GM21825 (cell line): Measurements from ENCODE around the gene TERB2.
"Not testable (repeated sequence)": the region's sequence is repeated elsewhere in the genome, so short reads cannot be mapped to it uniquely, and the experiment has no call there.

Experiments
- ATAC-seq: cut with Tn5 transposase; IDR thresholded peaks from one replicate; pipeline ENCODE4 v1.9.1; 2021; ENCODE audit warnings: mild to moderate bottlenecking, moderate library complexity; ENCODE audit not compliant: unreplicated experiment

Gene TERB2, protein sequence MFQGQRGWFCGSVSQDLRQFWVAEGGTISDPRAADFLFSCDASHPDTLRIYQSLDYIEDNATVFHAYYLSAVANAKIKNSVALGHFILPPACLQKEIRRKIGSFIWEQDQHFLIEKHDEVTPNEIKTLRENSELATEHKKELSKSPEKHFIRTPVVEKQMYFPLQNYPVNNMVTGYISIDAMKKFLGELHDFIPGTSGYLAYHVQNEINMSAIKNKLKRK

DNA sequence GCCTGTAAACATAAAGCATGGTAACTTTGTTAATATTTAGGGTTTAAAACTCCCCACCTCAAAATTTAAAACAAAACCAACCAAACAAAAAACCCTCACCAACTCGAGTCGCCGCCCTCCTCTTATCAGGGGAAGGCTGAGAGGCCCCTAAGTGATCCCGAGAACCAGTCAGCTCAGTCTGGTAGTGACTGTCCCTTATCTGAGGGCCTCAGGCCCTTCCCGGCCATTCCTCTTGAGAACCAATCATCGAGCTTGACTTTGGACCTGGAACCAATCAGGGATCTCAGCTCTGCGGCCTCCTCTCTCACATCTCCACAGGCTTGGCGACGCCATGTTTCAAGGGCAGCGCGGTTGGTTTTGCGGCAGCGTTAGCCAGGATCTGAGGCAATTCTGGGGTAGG is at the start of gene TERB2:
TERB2 (plus strand) TSS at position 300 of the 400 bp plus-strand sequence; CDS start at position 332, 32 bp downstream.
- ATAC-seq = no peak

DNA sequence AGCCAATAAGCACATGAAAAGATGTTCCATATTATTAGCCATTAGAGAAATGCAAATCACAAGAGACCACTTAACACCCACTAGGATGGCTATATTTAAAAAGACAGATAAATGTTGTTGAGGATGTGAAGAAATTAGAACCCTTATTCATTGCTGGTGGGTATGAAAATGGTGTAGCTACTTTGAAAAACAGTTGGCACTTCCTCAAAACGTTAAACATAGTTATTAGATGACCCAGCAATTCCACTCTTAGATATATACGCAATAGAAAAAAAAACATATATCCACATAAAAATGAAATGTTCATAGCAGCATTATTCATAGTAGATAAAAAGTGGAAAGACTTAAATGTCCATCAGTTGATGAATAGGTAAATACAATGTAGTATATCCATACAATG is 47.1 kb upstream of the TERB2 start:
- no peak for ATAC-seq

DNA sequence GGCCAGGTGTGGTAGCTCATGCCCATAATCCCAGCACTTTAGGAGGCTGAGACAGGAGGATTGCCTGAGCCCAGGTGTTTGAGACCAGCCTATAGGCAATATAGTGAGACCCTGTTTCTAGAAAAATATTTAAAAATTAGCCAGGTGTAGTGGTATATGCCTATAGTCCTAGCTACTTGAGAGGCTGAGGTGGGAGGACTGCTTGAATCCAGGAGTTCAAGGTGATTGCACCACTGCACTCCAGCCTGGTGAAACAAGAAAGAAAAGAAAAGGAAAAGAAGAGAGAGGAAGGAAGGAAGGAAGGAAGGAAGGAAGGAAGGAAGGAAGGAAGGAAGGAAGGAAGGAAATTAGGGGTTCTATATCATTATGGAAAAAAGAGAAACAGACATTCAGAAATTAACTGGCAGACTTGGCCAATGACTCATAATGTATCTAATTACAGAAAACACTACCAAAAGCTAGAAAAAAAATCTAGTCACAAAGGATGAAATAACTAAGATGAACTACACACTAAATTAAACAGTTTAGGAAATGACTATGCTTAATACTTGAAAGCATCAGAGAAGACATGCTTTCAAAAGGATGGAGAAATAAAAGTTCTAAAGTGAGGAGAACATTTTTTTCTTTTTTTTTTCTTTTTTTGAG is 45.4 kb upstream of the TERB2 start:
- no peak for ATAC-seq

DNA sequence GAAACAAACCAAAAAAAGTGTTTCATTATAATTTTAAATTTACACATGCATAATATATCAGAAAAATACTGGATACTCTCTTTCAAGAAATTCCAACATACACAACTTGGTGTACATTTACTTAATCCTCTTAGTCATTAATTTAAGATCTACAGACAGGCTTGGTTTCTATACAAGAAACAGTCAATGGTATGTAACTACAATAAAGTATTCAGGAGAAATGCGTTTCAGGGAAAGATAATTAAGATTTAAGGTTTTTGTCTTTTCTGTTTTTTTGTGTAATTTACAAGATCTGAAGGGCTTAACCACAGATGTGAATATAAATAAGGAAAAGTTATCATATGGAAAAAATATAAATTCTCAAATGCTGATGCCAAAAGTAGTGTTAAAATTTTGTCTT is 44.3 kb upstream of the TERB2 start:
- not testable (repeated sequence) for ATAC-seq

DNA sequence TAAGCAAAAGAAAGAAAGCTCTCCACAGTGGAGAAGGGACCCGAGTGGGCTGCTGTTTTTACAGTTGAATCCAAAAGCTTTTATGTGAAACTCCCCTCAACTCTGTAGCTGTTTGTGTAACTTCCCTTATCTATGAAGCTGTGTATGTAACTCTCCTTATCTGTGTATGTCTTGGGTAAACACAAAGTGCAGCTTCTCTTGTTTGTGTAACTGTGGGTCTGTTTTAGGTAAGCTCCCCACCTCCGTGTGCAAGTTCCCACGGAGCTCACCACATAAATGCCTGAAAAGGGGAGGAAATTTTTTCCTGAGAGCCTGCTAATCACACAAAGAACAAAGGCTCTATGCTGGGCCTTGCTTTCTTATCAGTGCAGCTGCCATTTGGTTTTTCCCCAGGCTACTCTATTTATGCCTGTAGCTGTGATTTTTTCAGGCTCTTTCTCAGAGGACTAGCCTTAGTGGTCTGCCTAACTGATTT is 43.5 kb upstream of the TERB2 start:
- not testable (repeated sequence) for ATAC-seq

DNA sequence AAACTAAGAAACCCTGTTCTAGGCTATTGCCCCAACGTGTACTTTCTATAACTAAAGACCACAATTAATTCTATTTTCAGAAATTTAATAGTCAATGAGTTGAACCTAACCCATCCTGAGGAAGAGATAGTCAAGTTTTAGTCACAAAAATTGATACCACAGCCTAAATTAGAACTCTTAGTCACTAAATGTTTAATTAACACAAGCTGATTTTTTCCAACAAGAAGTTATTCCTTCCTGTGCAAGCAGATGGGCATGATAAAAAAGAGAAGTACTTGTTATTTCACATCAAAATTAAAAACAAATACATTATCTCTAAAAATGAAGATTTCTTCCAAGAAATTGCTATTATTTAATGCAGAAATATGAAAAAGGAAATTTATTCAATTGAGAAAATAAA is 38.4 kb upstream of the TERB2 start:
- ATAC-seq = no peak

DNA sequence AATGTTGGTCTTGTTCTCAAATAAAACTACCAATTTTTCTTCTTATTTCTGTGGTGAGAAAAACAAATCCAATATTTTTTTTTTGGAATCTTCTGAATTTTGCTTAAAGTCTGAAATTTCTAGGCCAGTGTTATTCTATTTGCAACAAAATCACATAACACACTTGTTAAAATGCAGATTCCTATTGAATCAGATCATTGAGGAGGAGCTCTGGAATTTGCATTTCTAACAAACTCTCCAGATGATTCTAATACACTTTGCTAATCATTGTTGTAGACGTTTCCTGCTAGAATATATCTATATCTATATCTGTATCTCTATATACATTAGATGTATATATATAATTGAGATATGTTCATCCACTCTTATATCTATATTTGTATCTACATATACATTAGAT is 27.8 kb upstream of the TERB2 start:
- not testable (repeated sequence) for ATAC-seq

DNA sequence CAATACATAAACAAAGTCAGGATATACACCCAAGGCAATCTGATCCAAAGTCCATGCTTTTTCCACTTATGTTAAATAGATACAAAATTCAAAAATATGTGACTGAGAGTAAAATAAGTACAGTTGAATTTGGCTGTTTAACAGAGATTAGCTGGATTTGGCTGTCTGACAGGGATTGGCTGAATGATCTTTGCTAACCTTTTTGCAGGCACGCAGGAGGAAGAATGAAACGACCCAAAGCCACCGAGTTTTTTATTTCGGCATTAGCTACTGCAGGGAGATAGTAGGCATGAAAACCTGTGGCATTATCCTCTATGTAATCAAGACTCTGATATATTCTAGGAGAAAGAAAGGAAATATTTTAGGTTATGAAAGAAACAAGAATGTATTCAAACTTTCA is 26.2 kb upstream of the TERB2 start:
- not testable (repeated sequence) for ATAC-seq

DNA sequence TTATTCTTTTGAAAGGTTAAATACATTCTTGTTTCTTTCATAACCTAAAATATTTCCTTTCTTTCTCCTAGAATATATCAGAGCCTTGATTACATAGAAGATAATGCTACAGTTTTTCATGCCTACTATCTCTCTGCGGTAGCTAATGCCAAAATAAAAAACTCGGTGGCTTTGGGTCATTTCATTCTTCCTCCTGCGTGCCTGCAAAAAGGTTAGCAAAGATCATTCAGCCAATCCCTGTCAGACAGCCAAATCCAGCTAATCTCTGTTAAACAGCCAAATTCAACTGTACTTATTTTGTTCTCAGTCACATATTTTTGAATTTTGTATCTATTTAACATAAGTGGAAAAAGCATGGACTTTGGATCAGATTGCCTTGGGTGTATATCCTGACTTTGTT is 1.8 kb downstream of the TERB2 start:
- not testable (repeated sequence) for ATAC-seq

DNA sequence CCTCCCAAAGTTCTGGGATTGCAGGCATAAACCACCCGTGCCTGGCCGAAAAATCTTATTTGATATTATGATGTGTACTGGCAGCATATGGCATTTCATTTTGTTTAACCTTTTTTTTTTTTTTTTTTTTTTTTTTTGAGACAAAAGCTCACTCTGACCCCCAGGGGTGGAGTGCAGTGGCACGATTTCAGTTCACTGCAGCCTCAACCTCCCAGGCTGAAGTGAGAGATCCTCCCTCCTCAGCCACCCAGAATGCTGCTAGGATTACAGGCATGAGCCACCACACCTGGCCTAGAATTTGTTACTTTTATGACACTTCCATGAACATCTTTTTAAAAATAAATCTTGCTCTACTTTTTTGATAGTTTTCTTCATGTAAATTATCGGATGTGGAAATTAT is 12.0 kb downstream of the TERB2 start:
- ATAC-seq = no peak

DNA sequence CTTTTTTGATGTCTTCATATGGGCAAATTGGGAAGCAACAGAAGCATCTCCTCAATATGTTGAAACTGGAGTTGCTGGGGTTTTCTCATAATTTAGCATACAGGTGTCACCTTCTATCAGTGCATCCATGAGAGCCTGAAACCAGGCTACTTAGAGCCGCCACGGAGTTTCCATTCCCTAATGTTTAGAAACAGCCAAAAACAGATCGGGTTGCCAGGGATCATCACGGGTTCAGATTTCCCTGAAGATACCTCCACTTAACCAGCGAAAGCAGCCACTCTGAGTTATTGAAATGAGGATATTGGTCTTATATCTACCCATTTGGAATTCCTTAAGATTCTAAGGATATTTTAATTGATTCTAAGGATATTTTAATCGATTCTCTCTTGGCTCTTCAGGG is 14.5 kb downstream of the TERB2 start:
- ATAC-seq = no peak

DNA sequence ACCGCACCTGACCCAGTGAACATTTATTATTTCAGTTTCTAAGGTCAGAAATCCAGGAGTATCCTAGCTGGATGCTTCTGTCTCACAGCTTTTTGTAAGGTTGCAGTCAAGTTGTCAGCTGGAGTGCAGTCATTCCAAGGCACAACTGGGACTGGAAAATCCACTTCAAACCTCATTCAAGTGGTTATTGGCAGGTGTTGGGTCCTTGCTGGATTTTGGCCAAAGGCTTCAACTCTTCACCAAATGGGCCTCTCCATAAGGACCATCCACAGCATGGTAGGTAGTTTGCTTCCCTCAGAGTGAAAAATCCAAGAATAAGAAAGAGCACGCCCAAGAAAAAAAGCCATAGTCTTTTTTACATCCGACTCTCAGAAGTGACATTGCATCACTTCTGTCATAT is 19.7 kb downstream of the TERB2 start:
- ATAC-seq = not testable (repeated sequence)

DNA sequence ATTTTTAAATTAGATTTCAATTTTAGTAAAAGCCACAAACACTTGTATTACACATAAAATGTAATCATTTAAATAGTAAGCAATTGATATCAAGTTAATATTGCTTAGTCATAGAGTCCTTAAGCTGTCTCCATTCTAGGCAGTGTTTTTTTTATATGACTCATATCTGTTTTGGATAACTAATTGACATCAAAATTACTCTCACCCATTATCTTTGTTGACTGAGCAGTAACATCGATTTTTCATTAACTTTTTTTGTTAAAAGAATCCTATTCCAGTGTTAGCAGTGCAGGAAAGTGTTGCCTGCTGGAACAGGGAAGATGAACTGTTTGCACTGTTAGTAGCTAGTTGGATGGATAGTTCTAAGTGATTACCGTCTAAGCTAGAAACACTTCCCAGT is 21.3 kb downstream of the TERB2 start:
- not testable (repeated sequence) for ATAC-seq

DNA sequence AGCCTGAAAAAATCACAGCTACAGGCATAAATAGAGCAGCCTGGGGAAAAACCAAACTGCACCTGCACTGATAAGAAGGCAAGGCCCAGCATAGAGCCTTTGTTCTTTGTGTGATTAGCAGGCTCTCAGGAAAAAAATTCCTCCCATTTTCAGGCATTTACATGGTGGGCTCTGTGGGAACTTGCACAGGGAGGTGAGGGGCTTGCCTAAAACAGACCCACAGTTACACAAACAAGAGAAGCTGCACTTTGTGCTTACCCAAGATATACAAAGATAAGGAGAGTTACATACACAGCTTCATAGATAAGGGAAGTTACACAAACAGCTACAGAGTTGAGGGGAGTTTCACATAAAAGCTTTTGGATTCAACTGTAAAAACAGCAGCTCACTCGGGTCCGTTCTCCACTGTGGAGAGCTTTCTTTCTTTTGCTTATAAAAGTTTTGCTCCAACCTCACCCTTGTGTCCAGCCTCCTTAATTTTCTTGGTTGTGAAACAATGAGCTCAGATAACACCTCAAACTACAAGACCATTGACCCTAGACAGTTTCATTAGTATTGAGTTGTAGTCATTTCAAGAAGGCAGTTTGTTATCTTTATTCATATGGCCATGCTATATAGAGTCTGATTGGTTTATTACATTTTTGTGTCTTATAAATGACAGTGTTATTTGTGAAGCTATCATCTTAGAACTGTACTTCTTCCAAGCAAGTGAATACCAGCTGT is 23.3 kb downstream of the TERB2 start:
- not testable (repeated sequence) for ATAC-seq

DNA sequence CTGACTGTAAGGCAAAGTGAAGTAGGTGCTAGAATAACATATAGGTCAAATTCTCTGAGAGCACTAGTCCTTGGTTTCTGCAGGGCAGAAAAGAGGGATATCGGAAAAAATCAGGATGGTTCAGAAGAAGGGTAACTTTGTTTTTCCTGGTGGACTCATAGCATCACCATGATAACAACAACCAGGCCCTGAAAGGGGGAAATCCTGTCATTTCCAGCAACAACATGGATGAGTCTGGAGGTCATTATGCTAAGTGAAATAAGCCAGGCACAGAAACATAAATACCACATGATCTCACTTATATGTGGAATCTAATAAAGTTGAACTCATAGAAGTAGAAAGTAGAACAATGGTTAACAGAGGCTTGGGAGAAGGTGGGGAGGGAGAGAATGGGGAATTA is 27.7 kb downstream of the TERB2 start:
- not testable (repeated sequence) for ATAC-seq

DNA sequence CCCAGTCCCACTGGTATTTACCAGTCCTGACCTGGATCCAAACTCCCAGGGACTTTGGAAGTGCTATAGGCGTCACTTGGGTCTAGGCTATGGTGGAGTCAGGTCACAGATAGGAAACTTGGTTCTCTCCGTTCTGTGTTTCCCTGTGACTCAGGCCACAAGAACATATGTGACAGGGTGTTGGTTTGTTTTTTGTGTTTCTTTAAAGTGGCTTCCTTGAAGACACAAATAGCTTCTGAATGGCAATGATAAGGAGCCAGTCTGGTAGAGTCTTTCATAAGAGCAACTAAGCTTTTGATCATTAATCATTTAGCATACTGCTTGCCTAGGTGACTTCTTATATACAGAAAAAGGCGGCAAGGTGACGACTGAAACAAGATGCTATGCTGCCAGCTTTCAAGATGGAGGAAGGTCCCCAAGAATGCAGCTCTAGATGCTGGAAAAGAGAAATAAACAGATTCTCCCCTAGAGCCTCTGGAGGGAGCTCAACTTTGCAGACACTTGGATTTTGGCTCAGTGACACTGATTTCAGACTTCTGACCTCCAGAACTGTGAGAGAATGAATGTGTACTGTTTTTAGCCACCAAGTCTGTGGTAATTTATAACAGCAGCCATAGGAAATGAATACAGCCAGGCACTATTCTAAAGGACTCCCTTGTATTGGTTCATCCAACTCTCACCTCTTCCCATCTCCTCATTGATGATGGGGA is 30.0 kb downstream of the TERB2 start:
- not testable (repeated sequence) for ATAC-seq

DNA sequence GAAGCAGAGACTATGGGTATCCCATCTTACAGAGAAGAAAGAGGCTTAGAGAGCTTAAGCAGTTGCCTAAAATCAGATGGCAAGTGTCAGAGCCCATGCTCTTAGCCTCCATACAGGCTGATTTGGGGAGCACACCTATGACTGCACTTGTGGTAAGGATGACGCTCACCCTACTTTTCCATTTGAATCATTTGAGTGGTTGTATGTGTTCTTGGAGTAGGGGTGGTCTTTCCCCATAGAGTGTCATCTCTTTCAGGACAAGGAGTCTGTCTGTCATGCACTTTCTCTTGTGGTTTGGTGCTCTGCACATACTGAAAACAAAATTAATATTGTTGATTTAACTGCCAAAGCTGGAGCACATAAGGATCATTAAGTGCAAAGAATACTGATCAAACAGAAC is 31.2 kb downstream of the TERB2 start:
- ATAC-seq = not testable (repeated sequence)

DNA sequence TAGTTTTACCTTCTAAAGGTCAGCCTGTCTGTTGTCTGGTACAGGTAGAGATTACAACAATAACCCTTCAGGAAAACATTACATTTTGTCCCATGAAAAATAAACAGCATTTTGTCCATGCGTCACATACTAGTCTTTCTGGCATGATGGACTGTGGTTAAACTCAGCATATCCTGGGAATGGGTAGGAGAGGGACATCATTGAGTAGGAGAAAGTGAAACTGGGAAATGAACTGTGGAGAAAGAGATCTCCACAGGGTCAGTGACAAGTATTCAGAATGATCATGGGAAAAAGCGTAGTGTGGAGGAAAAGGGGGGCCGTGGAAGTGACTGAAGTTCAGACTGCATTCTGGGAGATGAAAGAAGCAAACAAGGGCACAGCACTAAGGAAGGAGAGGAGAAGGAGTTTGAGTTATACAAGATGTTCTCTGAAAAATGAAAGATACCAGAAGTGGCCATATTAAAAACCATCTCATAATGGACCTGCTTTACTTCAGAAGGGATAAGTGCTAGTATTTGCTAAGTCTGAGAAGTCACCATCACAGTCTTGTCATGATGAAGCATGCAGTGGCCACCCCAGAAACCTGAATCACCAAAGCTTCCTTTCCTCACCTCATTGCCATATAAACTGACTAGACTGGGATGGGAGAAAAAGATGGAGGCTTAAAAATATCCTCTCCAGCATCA is 31.8 kb downstream of the TERB2 start:
- ATAC-seq = not testable (repeated sequence)

DNA sequence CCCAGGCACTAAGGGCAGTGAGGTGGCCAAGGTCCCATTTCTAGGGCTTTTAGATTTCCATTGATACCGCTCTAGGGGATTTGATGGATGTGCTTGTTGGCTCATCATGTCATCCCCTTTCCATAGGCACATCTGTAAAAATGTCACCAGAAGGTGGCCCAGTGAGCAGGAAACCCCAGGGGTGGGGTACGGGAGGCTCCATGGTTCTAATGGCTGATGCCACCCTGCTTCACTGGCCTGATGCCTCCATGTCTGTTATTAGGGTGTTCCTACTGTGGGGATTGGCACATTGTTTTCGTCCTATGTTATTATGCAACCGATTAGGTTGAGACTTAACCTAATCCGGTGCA is 32.4 kb downstream of the TERB2 start:
- not testable (repeated sequence) for ATAC-seq

DNA sequence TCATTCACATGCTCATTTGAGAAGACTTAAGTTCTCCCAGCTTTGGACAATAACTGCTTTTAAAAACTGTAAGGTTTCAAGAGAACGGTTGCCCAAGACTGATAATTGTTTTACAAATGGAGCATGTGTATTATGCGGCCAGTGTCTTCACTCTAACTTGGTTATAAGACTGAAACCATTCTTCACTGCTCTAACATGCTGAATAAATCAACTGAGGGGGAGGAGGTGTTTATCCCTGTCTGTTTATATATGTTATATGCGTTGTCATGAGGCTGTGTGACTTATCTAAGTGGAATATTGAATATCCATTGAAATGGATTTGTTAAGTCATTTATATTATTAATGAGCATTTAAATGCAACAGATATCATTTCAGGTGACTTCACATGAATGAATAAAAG is 41.1 kb downstream of the TERB2 start:
- ATAC-seq = not testable (repeated sequence)

DNA sequence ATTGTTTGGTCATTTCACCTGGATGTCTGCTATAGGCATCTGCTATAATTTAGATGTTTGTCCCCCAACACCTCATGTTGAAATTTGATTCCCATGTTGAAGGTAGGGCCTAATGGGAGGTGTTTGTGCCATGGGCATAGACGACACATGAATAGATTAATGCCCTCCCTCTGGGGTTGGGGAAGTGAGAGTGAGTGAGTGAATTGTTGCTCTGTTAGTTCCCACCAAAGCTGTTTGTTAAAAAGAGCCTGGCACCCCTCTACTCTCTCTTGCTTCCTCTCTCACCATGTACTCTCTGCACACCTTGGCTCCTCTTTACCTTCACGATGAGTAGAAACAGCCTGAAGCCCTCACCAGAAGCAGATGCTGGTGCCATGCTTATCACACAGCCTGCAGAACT is 42.6 kb downstream of the TERB2 start:
- ATAC-seq = no peak
